HG02938 (cell line): ENCODE results near the gene SLC25A11.

Experiments used
- ATAC-seq: cut with Tn5 transposase; IDR thresholded peaks from one replicate; pipeline ENCODE4 v1.9.1; 2021; ENCODE audit warnings: mild to moderate bottlenecking, moderate library complexity; ENCODE audit not compliant: unreplicated experiment

SLC25A11 gene

DNA sequence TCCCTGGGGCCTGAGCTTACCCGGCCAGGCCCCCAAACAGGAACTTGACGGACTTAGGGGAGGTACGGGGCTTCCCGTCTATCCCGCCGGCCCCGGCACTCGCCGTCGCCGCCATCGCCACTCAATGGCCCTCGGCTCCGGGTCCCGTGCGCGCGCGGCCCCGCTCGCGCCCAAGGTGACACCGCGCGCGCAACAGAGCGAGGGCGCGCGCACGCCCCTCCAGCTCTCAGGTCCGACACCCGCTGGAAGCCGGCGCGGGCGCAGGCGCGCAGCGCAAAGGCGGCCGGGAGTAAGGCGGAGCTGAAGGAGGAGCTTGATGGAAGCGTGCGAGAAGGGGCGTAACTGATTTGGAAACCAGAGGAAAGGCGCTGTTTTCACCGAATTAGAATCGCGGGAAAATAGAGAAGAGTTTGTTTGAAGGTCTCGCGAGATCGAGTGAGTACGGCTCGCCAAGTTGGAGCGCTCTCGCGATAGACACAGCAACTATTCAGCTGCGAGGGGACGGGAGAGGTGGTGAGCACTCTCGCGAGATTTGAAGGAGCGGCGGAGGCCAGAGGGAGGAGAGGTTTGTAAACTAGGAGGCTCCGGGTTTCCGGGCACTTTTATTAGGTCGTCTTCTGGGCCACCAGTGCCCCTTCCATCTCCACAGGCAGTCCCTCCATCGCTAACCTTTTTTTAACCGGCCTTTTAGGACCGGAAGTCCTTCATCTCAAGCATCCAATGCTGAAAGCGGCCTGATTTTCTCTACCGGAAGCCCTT is at the start of gene SLC25A11, which contains the start of gene RNF167:
Gene SLC25A11, minus strand, starts transcription at position 251 of the 759 bp plus-strand sequence. Its CDS starts 136 bp downstream, at position 115.
Gene RNF167, plus strand, starts transcription at position 473 of the 759 bp plus-strand sequence. CDS start 642 bp downstream, outside the sequence.
- peak; percentile 80 for ATAC-seq

DNA sequence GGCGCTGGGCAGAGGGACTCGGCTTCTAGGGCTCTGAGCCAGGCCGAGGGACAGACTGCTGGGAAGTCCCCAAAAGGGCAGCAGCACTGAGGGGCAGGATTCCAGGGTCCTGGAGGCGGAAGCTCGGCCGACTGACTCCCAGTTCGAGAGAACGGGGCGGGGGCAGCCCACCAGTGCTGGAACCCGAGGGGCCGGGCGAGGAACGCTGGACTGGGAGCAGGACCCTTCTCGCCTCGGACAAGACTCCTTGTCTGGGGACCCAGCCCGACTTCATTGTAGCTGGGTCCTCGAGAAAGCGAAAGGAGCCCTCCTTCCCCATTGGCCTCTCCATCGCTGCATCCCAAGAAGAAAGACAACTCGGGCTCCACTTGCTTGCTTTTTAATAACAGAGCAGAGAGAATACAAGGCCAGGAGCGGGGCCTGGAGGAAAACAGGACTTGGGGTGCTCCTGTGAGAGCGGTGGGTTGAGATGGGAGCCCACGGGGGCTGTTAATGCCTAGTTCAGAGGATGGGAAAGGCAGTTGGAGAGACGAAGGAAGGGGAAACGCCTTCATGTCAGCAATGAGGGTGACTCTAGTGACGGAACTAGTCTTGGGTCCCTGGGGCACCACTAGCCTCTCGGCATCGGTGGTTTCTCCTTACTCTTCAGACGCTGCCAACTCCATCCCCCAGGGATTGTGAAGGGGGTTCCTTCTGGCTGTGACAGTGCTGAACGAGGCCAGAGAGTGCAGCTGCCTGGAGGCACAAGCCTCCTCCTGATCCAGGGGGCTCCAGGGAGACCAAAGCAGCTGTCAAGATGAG is 48.1 kb upstream of the SLC25A11 start:
- ATAC-seq, result peak; percentile 9

DNA sequence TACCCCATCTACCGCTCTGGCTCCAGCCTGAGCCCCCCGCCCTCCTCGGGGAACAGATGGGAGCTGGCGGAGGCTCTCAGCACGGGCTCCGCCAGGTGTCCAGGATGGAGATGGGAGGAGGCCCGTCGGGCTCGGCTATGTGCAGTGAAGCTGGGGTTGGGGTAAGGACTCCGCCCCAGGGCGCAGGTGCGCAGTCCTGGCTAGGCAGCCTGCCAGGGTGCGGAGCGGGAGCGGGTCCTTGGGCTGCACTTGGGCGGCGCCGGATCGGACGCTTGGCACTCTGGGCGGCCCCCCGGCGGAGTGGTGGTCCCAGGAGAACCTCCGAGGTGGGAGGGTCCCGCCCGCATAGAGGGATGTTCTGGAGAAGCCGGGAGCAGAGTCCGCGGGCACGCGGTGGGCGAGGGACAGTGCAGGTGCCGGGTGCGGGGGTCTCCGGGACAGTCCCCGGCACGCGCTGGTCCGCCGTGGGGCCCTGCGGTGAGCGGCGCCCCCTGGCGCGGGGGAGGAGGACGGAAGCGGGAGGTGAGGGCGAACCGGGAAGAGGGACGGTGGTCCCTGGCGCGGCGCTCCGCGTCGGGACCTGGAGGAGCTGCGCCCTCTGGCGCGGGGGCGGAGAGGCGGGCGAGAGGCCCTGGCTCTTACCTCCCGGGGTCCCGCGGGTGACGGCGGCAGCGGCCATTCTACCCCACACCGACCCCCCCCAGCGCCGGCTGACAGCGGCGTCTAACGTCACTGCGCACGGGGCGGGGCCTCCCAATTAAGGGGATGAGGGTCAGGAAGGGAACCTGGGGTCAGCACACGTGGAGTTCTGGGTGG is 47.3 kb upstream of the SLC25A11 start, which contains the start of gene CAMTA2:
Gene CAMTA2, minus strand, starts transcription at position 725 of the 816 bp plus-strand sequence. CDS start 1,453 bp downstream, outside the sequence.
- ATAC-seq, result peak; percentile 57

DNA sequence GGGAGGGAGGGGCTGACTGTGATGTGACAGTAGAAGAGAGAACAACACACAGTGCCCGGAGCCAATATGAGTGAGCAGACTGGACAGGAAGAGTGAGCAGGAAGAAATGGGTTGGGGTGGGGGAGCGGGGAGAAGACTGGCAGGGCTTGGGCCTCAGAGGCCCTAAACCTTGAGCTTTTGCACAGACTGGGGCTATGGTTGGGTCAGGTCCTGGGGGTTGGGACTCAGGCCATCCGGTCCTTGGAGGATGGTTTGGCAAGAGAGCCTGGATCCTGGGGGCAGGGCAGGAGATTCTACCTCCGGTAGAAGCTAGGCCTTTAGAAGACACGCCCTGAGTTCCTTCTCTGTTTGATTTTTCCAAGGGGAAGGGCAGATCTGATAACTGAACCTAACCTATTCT is 46.6 kb upstream of the SLC25A11 start:
- ATAC-seq, result no peak

GRCh38 chr17:4982305-4982704 is 42.5 kb upstream of the SLC25A11 start:
- no peak for ATAC-seq

DNA sequence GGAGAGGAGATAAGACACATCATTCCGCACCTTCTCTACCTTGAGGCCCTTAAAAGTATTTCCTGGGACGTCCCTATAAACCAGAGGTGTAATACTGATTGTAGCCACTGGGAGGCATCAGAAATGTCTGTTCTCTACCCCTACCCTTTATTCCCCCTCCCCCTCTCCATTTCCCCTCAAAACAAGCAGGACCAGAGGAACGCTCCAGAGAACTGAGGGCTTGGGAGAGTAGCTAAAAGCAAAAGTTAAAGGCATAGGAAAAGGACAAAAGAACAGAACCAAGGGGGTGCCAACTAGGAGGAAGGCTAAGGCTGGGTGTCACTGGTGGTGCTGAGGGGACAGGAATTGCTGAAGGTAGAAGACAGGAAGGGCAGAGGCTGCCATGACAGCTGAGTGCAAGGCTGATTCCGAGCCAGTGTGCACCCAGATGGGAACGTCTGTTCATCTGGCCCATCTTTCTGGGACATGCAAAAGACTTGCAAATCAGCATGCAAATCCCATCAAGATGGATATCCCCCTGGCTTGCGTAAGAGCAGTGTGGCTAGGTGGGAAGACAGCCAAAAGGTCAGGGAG is 40.9 kb upstream of the SLC25A11 start:
- ATAC-seq, result no peak

- ATAC-seq, result no peak
Observed at GRCh38 chr17:4978726-4979125, 38.9 kb upstream of the SLC25A11 start.

- no peak for ATAC-seq
Observed at GRCh38 chr17:4974115-4974670, 34.3 kb upstream of the SLC25A11 start.

- ATAC-seq, result no peak
Observed at GRCh38 chr17:4973256-4974114, 33.6 kb upstream of the SLC25A11 start.

DNA sequence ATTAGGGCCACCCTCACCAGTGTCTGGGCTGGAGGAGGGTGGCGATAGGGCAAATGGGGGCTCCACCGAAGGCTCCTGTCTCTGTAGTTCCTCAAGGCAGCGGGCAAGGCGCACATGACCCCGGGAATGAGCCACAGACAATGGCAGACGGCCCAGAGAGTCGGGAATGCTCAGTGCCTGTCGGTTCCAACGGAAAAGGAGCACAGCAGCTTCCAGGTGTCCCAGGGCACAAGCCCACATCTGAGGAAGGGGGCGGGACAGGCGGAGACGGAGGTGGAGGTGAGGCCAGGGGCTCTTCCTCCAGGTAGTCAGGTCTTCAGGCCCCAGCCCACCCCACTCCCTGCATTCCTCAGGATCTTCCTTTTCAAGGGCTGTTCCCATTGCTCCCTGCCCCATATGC is 32.9 kb upstream of the SLC25A11 start:
- no peak for ATAC-seq

DNA sequence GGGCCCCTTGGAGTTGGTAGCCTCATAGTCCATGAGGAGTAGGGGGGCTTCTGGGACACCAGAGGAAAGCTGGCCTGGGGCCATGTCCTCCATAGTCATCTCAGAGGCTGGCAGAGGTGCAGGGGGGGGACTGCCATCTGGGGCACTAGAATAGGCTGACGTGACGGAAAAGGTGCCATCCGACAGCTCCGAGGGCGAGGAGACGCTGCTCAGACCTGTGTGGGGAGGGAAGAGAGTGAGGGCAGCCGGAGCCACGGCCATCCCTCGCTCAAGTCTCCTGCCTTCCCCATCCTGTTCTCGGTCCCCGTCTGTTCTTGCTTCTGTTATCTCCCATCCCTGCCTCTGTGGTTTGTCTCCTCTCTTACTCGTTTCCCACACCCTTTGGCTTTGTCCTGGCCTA is 32.5 kb upstream of the SLC25A11 start:
- ATAC-seq, result no peak

DNA sequence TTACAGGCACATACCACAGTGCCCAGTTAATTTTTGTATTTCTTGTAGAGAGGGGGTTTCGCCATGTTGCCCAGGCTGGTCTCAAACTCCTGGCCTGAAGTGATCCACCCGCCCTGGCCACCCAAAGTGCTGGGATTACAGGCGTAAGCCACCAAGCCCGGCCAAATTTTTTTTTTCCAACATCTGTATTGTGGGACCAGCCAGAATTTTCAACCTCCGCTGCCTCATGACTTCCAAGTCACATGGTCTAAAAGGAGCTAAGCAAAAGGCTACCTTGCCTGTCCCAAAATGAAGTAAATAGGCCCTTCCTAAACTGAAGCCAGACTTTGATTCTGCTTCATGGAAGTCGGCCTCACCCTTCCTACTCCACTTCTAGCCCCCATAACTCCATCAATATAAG is 32.0 kb upstream of the SLC25A11 start:
- ATAC-seq, result no peak

DNA sequence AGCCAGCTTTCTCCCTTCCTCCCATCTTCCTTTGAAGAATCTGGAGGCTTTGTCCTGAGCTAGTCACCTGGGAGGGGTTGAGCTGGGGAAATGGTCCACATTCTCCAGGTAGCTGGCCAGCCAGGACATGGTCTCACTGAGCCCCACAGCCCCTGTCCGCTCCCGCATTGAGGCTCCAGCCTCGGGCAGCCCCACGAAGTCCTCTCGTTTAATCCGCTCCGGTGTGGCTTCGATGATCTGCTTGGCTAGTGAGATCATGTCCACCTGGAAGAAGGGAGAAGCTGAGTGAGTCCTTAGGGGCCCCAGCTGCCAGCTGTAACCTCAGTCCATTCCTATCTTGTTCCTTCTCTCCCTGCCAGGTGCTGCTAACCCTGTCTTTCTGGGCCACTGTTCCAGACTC is 30.4 kb upstream of the SLC25A11 start:
- ATAC-seq, result no peak

- no peak for ATAC-seq
Observed at GRCh38 chr17:4969551-4970173, 29.8 kb upstream of the SLC25A11 start.

DNA sequence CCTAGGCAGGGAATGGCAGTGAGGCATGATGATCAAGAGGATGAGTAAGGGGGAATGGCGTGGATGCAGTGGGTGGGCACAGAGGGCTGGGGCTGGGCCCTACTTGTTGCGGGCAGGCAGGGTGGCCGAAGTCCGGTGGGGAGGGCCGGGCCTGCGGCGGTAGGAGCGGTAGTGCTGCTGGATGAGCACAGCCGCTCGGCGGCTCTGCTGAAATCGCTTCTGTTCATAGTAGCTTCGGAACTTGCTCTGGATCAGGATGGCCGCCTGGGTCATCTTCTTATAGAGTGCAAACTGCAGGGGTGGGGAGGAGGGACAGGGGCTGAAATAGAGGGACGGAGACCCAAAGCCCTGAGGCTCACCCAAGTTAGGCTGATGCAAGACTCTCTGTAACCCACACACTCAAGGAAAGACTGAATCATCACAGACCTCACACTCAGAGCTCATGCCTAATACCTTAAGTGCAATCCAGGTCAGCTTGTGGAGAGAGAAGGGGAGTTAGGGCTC is 29.3 kb upstream of the SLC25A11 start:
- ATAC-seq, result no peak

GRCh38 chr17:4968486-4969046 is 28.7 kb upstream of the SLC25A11 start:
- no peak for ATAC-seq

DNA sequence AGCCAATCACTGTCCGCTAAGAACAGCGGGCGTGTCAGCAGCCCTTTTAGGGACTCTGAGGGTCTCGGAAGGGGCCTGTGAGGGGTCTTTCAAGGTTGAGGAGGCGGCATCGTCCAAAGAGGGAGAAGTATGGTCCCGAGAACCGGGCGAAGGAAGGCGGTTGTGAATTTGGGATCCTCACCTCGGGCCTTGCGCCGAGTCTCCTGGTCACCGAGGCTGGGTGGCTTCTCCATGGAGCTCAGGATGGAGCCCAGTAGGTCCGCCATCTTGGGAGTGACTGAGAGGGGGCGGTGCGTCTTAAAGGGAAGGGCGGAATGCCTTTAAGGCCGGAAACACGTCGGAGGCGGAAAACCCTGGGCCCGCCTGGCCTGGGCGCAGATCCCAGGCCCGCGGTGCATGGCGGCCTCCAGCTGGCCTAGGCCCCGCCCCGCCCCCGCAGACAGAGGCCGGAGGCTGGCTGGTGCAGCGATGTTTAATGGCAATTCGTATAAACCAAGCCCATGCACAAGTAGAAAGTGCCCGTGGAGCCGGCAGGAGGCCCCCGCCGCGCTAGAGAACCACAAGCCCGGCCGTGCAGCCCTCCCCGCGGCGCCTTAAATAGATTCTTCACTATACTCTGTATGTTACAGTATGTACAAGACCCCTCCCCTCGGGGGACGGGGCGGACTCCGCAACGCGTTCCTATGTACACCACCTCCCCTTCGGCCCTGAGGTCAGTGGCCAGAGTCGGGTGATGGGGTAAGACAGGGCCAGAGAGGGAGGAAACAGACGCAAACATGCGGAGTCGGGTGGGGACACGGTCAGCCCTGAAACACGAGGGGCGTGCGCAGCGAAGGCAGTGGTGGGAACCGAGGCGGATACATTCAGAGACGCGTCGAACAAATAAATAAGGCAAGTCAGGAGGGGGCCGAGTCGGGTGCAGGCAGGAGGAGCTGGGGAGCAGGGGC is 28.0 kb upstream of the SLC25A11 start, which contains the start of gene SPAG7:
Gene SPAG7, minus strand, starts transcription at position 279 of the 947 bp plus-strand sequence. Its CDS starts 13 bp downstream, at position 266.
- ATAC-seq, result peak; percentile 40
